ENCODE data around the gene CAST.
"Not testable (repeated sequence)": the region's sequence is repeated elsewhere in the genome, so short reads cannot be mapped to it uniquely, and the experiment has no call there.

The CAST gene

DNA sequence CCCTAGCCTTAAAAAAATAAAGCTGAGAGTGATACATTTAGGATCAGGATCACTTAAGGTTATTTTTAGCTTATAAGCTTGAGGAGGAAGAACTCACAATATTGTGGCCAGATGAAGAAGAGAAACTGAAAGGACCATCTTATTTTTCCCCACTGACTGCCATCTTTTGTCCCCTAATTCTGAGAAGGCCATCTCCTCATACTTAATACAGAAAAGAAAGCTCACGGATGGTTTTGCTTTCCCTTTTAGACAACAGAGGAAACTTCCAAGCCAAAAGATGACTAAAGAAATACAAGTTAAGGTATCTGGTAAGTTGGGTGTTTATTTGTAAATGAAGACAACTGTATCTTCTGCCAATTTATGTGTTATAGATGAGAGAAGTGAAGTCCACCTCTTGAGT, 109.2 kb downstream of the CAST start:
- in situ Hi-C loops (cut with MboI; ENCODE audit: low sequenced_read_pairs) = loop anchor here (25.0 kb wide), 1 partner anchor 391 kb away; no protein-coding TSS in a partner anchor

DNA sequence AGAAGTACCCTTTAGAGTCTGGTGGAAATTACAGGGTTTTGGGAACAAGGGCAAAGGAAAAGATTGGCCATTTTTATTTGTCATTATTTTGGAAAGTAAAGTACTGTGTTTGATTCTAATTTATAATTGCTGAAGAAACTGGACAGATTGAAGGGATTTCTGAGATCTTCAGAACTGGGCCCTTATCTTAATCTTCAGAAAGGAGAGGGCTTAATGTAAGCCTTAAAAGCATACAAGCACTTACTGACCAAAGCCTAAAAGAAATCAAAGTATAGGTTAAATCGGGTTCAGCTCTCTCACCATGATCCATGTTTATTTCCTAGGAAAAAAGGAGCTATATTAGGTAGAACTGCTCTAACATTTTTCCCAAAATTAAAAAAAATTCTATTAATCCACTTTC, 109.9 kb downstream of the CAST start:
- in situ Hi-C loops (cut with MboI; ENCODE audit: low sequenced_read_pairs) = loop anchor here (25.0 kb wide), 1 partner anchor 390 kb away; no protein-coding TSS in a partner anchor

DNA sequence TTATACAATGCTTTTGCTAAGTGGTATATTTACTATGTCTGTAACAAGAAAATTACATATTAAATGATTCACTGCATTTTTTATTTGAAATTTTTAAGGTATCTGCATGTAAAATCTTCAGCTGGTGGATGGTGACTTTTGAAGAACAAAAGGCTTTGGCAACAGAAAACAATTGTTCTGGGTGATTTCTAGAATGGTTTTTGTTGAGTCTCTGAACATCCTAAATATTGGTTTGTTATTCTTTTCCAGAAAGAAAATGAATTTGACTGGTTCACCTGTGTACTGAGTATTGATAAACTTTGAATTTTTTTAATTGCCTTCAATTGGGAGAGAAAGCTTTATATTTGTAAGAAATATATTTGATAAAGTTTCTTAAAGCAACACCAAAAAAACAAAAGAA, 110.4 kb downstream of the CAST start:
- in situ Hi-C loops (cut with MboI; ENCODE audit: low sequenced_read_pairs) = loop anchor here (25.0 kb wide), 1 partner anchor 390 kb away; no protein-coding TSS in a partner anchor

DNA sequence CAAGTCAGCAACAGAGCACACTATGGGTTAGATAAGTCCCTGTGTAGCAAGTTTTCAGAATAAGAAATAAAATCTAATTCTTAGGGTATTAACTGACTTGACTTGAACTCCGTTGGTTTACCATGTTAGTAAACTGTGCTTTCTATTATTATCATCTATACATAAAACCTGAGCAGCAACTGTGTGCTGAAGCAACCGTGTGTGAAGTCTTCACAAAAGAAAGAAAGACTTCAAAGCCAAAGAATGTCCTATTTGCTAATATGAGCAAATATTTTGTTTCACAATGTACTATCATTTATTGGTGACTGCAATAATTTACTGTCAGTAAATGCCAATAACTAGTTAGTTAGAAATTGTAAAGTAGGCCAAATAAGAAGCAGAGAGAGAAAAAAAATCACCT, 112.9 kb downstream of the CAST start:
- in situ Hi-C loops (cut with MboI; ENCODE audit: low sequenced_read_pairs) = no loop called here

DNA sequence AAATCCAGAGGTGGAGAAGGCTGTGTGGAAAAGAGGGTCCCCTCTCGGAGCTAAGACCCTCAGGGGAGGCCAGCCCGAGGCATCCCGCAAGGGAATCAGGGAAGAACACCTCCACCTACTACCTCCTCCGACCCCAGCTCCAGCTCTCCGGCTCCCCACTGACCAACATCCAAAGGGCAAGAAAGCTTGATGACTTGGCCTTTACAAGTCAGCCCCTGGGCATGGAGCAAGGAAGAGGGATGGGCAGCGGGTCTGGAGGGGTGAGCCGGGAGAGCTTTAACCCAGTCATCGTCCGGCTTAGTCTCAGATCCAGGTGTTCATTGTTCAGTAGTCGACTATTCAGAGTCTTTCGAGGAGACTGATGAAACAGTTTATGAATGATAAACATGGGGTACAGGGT, 113.5 kb downstream of the CAST start:
- in situ Hi-C loops (cut with MboI; ENCODE audit: low sequenced_read_pairs) = no loop called here

DNA sequence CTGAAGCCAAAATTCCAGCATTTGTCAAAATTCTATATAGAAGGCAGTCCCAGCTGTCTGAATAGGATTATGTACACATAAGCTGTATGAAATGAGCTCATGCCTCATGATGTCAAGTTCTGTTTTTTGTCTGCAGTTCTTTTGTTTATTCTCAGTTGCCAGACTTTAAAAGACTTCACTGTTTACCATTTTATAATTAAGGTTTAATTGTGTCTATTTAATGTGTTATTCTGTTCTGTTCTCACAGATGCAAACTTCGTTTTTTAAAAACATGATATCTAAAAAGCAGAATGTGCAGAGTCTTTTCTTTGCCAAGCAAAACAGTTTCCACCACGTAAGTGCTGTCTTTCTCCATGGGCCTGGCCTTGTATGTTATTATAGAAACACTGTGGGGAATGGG, 114.4 kb downstream of the CAST start:
- in situ Hi-C loops (cut with MboI; ENCODE audit: low sequenced_read_pairs) = no loop called here

DNA sequence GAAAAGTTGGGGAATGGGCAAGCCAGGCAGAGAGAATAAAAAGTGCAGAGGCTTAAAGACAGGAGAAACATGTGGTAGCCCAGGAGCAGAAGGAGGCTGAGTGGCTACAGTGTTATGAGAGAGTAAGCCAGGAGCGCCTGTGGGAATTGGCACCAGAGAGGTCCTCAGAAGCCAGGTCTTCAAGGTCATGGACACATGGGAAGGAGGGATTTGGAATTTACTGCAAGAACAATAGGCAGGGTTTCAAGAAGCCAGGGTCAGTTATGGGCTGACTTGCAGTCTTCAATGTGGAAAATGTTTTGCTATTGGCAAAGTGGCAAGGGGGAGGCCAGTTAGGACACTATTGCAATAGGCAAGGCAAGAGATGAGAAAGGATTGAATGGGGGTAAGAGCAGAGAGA, 116.2 kb downstream of the CAST start:
- in situ Hi-C loops (cut with MboI; ENCODE audit: low sequenced_read_pairs) = no loop called here

DNA sequence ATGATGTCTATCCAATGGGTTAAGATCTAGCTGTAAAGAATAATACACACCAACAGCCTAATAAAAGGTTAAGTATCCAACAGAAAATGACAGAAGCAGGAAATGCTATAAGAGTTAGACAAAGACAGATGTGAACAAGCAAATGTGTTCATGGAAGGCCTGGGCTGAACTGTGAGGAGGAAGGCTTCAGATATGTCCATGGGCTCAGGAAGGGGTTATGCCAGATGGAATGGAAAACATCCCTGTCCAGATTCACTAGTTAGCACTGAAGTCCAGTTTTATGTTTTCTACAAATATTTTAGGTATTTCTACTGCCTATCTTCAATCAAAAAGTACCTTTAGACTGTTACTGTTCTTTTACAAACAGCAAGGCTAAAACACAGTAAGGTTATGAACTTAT, 118.5 kb downstream of the CAST start:
- in situ Hi-C loops (cut with MboI; ENCODE audit: low sequenced_read_pairs) = no loop called here

DNA sequence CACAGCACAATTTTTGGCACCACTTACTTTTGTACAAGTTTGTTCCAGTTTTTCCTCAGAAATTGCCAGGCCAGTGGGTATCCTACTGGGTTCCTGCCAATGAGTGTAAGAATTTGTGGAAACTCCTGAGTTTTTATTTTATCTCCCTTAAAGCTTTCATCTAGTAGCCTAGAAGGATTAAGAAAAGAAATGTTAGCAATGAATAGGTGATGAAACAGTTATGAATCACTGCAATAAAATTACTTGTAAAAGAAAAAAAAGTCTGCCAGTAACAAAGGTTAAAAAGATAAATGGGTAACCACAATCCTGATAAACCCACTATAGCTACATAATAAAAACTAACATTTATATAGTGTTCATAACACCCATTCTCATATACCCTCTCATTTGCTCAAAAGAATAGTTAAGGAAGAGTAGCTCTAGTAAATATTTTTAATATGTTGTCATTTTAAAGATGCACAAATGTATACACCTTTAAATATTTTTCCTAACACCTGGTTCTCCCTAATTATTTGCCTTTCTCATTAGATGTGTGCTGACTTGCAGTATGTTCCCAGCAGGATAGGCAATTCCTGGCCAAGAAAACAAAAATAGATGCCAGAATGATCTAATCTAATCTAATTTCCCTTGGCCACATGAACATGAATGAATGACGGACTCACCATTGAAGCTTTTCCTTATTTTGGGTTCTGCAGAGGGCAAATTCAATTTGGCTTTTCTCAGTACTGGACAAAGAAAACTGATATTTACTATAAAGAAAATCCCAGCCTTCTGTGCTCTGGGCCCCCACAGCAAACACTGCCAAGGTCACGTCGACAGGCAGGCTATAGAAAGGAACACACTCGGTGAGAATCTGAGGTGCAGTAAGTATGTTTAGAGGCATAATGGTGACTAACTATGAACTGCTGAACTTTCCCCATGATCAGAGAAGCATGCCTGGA, 119.1 kb downstream of the CAST start:
- in situ Hi-C loops (cut with MboI; ENCODE audit: low sequenced_read_pairs) = no loop called here

DNA sequence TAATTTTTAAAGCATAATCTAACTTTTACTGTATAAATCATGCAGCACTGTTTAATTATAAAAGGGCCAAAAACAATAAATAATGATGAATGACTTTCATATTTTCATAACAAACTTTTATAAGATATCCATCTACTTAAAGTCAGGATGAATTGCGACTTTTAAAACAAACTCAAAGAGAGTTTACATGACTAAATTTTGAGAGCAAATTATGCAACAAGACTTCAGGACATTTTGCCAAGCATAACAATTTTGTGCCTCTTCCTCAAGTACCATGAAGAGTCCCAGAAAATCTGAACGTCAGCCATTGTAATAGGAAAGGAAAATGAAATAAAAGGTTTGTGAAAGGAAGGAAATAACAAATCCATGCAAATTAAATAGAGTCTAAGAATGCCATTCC, 121.2 kb downstream of the CAST start:
- in situ Hi-C loops (cut with MboI; ENCODE audit: low sequenced_read_pairs) = no loop called here

DNA sequence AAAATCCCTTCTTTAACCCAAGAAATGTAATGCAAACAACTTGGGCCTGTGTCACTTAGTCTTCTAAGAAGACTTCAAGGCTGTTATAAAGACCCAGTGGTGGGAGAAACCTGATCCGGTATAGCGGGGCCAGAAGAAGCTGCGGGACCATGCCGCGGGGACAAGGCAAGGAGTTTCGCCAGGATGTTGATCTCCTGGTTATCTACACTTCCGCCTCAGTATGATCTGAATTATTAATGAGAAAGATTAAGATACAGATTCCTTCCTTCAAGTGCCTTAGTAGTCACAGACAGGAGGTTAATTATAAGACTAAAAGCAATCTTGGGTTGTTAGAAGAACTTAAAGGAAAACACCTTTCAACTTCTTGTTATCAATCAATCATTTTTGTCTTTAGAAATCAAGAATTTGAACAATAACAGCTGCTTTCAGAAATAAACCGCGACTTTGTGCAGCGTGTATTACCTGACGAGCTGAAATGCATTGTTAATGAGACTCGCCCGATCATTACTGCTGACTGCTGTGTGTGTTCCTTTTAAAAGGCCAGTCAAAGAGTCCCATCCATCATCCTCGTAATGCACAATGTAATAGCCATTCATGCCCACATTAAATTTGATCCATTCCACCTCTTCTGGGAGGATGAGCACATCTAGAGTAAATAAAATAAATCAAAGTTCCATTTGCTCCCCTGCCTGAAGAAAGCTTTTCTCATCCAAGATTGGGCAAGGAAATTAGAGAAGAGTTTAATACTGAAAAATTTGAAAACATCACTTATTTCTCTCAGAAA, 123.3 kb downstream of the CAST start:
- in situ Hi-C loops (cut with MboI; ENCODE audit: low sequenced_read_pairs) = no loop called here

DNA sequence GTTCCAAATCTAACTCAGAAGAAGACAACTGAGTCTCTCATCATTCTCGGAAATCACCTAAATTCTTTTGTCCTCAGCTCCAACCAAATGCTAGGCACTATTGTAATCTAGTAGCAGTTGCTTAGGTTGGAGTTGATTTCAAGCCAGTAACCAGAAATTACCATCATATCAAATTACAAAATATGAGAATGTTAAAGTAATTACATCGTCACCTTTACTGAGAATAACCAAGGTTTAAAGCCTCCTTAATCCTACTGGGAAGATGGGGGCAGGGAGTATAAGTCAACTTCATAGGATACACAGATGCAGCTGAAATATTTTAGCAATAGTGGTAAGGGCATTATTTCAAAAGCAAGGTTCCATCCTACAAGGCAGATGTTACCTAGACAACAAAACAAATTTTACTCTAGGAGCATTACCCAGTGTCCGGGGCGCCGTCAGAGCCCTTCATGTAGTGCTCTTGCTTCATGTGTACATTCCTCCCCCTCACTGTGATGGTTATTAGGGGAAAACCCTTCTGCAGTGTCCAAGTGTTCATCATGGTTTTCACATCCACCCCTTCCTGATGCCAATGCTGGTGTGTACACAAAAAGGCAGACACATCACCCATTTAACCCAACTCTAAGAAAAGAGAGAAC, 126.1 kb downstream of the CAST start:
- in situ Hi-C loops (cut with MboI; ENCODE audit: low sequenced_read_pairs) = no loop called here

DNA sequence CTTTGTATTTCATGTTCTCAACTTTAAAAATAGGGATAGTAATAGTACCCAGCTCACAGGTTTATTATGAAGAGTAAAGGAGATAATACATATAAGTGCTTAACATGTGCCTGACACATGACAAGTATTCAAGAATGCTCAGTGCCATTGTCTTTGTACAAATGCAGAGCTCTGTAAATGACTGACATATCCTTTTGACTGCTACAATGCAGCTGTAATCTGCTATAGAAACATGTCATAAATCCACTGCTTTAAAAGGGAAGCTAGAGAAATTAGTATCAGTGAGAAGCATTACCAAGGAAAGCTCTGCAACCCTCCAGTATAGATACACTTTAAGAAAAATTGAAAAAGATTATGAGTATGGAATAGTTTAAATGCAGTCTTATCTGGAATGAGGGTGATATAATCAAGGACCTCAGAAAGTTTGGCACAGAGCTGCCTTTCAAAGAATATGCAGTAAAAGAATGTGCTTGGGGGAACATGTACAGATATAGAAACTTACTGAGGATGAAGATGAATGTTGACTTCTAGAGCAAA, 127.7 kb downstream of the CAST start:
- in situ Hi-C loops (cut with MboI; ENCODE audit: low sequenced_read_pairs) = no loop called here

DNA sequence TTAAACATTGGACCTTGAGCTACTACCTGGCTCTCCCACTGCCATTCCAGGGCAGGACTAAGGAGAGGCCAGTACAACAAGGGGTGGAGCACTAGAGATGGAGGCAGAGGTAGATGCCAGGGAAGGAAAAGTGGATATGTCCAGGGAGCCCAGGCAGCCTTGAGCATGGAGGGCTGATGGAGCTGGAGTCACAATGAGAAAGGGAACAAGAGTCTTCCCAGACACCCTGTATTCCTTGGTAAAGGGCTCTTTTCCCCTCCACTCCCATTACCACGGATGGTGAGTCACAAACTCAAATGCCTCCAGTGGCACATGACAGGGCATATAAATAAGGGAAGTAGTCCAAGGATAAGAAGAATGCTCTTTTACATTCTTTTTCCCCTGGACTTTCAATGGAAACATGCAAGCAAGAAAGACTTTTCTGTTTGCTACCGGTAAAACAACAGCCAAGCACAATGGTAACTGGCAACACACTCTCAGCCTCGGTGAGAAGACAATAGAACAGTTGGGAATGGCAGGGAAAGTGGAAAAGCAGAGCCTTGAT, 128.9 kb downstream of the CAST start:
- in situ Hi-C loops (cut with MboI; ENCODE audit: low sequenced_read_pairs) = no loop called here

DNA sequence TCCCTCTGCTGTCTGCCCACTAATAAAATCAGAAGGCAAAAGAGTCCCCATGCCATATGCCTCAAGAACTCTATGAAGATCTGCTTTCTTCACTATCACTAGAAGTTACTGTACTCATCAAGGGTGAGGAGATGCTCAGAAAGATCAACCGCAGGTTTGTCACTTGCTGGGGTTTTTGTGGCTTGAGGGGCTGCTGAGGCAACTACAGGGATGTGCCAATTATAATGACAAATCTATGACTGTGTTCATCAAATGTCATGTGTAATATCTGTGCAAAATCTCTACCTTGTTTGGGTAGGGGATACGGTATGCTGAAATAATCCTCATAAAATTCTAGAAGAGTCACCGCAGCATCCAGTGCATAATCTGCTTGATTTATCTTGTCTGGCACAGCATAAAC, 132.6 kb downstream of the CAST start:
- in situ Hi-C loops (cut with MboI; ENCODE audit: low sequenced_read_pairs) = no loop called here

DNA sequence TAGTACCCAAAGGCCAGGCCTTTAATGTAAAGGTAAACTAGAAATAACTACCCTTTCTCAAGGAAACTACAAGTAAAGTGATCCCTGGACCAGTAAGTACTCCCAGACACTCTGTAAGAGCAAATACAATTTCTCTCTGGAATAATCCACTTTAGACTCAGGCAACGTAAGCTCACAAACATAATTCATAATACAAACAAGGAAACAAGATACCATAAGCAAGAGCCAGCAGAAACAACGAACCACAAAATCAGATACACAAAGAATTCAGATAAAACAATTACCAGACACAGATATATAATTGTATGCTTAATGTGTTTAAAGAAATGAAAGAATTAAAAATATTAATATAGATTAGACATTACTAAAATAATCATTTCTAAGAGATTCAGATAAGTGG, 133.4 kb downstream of the CAST start:
- in situ Hi-C loops (cut with MboI; ENCODE audit: low sequenced_read_pairs) = no loop called here

DNA sequence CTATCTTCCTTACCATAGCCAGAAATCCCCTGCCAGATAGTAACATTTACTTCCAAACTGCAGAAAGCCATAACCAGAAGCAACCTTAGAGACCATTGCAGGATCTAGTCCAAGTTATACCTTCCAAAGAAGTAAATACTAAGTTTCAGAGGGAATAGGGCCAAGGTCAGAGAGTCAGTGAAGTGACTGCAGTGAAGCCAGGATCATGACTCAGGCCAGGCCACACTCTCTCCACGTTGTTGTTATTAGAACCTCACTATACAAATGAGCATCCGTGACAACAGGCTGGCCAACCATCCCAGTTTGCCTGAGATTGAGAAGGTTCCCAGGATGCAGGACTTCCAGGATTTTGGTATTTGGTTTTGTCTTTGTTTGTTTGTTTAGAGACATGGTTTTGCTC, 134.3 kb downstream of the CAST start:
- in situ Hi-C loops (cut with MboI; ENCODE audit: low sequenced_read_pairs) = no loop called here

DNA sequence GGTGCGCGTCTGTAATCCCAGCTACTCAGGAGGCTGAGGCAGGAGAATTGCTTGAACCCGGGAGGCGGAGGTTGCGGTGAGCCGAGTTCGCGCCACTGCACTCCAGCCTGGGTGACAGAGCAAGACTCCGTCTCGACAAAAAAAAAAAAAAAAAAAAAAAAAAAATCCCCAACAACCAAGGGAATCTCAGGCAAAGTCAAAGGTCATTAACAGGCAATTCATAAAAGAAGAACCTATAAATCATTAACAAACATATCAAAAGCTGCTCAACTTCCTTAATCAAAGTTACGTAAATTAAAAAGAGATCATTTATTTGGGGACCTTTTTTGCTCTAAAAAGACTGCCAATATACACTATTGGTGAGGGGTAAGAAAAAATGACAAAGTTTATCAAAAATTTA, 139.5 kb downstream of the CAST start:
- in situ Hi-C loops (cut with MboI; ENCODE audit: low sequenced_read_pairs) = not testable (repeated sequence)

DNA sequence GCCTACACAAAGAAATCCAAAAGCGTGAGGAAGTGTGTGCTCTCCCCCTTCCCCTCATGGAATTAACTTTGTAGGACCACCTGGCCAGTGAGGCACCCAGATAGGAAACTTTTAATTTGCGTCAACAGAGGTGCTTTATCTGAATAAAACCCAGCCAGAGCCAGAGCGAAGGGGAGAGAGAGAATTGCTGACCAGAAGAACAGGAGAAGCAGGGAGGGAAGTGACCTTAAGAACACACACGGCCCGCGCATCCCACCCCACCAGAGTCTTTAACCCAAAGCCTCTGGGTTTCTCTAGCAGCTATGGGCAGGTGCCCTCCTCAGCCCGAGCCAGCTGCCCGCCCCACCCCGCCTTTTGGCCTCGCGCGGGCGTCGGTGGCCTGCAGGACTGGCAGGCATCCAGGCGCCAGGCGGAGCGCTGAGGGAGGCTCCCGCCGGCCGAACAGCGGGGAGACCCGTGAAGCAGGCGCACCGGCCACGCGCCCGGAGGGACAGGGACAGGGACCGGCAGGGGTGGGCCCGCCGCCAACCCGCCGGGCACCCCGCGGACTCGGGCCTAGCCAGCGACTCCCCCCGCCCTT, 145.0 kb downstream of the CAST start:
- in situ Hi-C loops (cut with MboI; ENCODE audit: low sequenced_read_pairs) = no loop called here

DNA sequence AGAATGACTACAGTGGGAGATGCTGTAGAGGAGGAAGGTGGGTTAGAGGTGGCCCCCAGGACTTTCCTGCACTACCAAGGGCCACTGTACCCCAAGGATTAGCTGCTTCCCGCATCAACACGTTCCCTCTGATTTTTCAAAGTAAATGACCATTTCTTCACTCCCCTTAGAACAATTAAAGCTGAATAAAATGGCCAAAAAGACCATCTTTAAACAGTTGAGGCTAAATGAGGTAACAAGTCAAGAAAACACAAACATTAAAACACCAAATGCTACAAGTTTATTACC, 146.3 kb downstream of the CAST start:
- in situ Hi-C loops (cut with MboI; ENCODE audit: low sequenced_read_pairs) = no loop called here
